LNCaP clone FGC (cell line): ENCODE measurements around the gene PDZD11.
A peak's percentile ranks its signal among the peaks of the same experiment; 100 is the strongest.
"Not testable (repeated sequence)": the region's sequence is repeated elsewhere in the genome, so short reads cannot be mapped to it uniquely, and the experiment has no call there.

Experiments
- DNase-seq: peaks from one replicate; pipeline ENCODE4 v3.0.0-alpha.2; 2011; ENCODE audit warnings: low read depth
- H3K4me3 ChIP-seq: 2 replicates; pipeline ENCODE4 v1.5.1; 2011; ENCODE audit warnings: mild to moderate bottlenecking, low read depth, low read length, control low read depth
- TF ChIP-seq, protein P1 (sequence below): IDR thresholded peaks from 2 replicates; pipeline ENCODE4 v1.5.1; 2012; ENCODE audit warnings: mild to moderate bottlenecking; ENCODE audit not compliant: control insufficient read depth, insufficient read depth; ENCODE audit errors: extremely low read depth

PDZD11 gene

DNA sequence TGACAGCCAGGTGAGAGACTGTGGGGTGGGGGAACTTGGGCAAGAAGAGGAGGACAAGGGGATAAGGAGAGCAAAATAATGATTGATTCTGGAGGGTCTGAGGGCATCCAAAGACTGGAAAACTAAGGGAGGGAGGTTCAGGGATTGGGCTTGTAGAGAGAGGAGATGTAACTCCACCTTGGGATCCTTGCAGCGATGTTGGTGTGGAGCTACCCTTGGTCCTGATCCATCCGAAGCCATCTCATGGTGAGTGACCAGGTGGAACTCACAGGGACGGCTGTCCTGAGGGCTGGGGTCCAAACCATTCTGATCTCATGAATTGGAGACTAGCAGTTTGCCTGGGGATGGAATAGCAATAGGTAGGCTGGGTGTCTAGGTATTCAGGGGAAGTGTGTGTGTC, 9.2 kb downstream of the PDZD11 start:
- TF ChIP-seq, protein P1, sequence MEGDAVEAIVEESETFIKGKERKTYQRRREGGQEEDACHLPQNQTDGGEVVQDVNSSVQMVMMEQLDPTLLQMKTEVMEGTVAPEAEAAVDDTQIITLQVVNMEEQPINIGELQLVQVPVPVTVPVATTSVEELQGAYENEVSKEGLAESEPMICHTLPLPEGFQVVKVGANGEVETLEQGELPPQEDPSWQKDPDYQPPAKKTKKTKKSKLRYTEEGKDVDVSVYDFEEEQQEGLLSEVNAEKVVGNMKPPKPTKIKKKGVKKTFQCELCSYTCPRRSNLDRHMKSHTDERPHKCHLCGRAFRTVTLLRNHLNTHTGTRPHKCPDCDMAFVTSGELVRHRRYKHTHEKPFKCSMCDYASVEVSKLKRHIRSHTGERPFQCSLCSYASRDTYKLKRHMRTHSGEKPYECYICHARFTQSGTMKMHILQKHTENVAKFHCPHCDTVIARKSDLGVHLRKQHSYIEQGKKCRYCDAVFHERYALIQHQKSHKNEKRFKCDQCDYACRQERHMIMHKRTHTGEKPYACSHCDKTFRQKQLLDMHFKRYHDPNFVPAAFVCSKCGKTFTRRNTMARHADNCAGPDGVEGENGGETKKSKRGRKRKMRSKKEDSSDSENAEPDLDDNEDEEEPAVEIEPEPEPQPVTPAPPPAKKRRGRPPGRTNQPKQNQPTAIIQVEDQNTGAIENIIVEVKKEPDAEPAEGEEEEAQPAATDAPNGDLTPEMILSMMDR: no peak
- H3K4me3 ChIP-seq: no peak overlapping the region
- DNase-seq: no peak

DNA sequence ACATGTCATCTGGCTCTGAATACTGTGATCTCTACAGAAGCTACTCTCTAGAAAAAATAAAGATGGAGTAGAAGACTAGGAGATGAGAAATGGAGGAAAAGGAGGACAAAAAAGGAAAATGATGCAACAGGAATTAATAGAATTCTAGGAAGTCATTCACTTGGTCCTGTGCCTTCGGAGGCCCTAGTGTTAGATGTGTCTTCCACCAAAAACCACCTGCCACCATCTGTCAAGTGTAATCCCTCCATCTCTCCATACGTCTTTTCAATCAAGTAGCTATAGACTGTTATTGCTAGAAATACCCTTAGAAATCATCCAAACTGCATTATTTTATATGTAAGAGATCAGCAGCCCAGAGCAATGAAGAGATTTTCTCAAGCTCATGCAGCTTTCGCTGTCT, 10.6 kb downstream of the PDZD11 start:
- TF ChIP-seq, protein P1: no peak
- DNase-seq: no peak
- H3K4me3 ChIP-seq: no peak overlapping the region

DNA sequence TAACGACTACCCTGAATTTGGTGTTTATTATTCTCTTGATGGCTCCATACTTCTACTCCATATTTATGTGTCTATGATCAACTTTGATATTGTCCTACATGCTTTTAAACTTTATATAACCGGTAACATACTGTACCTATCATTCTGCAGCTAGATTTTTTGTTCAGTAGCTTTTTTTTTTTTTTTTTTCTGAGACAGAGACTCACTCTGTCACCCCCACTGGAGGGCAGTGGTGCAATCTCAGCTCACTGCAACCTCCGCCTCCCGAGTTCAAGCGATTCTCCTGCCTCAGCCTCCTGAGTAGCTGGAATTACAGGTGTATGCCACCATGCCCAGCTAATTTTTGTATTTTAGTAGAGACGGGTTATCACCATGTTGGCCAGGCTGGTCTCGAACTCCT, 15.7 kb downstream of the PDZD11 start:
- DNase-seq, H3K4me3 ChIP-seq: not testable (repeated sequence)

DNA sequence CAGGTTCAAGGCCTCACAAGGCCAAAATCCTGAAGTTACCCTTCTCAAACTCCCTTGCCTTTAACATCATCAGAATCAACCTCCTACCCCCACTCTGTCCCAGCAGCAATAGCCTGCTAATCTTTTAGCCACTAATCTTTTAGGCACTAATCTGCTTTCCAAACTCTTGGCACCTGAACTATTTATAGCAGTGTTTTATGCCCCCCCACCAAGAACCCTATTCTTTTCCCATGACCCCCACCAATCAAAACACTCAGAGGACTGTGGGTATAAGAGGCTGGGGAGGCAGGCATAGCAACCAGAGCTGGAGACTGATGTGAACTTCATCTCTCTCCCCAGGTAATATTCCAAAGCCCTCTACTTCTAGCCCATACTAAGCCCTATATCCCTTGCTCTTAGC, 21.7 kb downstream of the PDZD11 start, which contains the start of gene ARR3:
Gene ARR3, plus strand, starts transcription at position 301 of the 400 bp plus-strand sequence. CDS start 1,052 bp downstream, outside the sequence.
- no peak for DNase-seq
- TF ChIP-seq, protein P1: no peak
- H3K4me3 ChIP-seq: no peak within 1 kb of the TSS

DNA sequence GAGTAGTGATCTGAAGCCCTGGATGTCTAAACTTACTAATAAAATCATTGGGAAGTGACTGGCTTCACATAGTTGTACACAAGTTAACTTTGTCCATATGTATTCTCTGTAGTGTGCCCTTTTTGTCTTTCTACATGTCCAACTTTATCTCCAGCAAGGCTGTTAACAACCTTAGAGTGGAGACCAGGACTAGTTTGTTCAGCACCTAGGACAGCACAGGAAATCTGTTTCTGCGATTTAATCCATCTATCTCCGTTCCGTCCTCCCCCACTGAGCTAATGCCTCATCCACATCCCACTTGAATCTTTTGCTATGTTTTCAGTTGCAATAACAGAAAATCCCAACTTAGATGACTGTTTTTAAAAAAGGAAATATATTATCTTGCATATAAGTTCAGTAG, 24.9 kb downstream of the PDZD11 start:
- DNase-seq: no peak

DNA sequence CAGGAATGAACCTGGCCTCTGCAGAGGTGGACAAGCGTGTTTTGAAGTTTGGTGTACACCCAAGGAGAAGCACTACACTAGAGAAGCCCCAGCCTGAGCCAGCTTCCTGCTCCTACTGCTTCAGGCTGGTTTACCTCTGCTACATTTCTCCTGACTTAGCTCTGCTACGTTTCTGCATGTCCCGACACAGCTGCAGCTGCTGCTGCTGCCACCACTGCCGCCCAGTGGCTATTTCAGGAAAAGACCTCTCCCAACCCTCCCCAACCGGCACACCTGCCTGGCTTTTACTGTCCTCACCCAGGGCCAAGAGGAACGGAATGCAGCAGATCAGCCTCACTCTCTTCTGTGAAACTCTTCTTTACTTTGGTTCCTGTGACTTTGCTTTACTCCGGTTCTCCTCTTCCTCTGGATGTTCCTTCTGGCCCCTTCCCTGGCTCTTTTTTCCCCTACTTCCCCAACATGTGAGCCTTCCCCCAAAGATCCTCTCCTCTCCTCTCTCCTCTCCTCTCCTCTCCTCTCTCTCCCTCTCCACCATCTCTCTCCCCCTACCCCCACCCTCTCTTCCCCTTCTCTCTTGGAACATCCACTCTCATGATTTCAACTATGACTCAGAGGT, 26.7 kb downstream of the PDZD11 start:
- DNase-seq: peak; percentile 40
- H3K4me3 ChIP-seq: no peak overlapping the region
- TF ChIP-seq, protein P1: peak; percentile 74

More for the DNA sequence above, 24.9 kb downstream of the PDZD11 start:
- H3K4me3 ChIP-seq: no peak overlapping the region
- TF ChIP-seq, protein P1: no peak

DNA sequence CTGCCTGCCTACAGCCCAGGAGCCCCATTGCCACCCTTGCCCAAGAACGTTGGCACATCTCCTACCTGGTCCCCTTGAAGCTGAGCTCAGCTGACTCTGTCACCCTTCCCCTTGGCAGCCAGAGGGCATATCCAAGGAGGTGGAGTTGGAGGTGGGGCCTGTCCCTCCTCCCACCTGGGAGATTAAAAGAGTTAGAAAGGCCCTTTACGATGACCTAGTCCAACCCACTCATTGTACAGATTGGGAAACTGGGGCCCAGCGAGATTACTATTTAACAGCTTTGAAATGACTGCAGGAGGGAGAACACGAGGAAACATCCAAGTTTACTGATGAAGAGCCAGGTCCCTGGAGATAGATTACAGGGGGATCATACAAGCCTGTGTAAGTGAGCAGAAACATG, 29.6 kb downstream of the PDZD11 start, which contains the start of gene P2RY4:
Gene P2RY4, minus strand, starts transcription at position 101 of the 400 bp plus-strand sequence. CDS start 580 bp downstream, outside the sequence.
- no peak within 1 kb of the TSS for H3K4me3 ChIP-seq
- no peak for DNase-seq
- TF ChIP-seq, protein P1: no peak
